Keratinocyte (primary cell): ENCODE data around the gene DTX3. TPM values are rescaled to one million over a fixed set of nuclear protein-coding genes. Genes with fewer than 3 reads are reported as not detected.

Experiments used
- DNase-seq: peaks from one replicate; pipeline ENCODE4 v3.0.0-alpha.2; 2011; ENCODE audit warnings: low read depth, missing footprints, low spot score
- FAIRE-seq: peaks from 2 replicates; lab custom pipeline; 2011; peaks lifted over from hg19 to GRCh38; lab: Jason Lieb, UNC
- H2AFZ ChIP-seq: 2 replicates; pipeline ENCODE4 v1.6.0; 2012; ENCODE audit warnings: low read length, control low read depth, inconsistent platforms; ENCODE audit not compliant: control insufficient read depth
- H3K27ac ChIP-seq: 2 replicates; pipeline ENCODE4 v1.5.1; 2011; ENCODE audit warnings: low read length; ENCODE audit not compliant: control insufficient read depth, insufficient read depth
- H3K27me3 ChIP-seq: 3 replicates; pipeline ENCODE4 v1.6.0; 2011; ENCODE audit warnings: low read length; ENCODE audit not compliant: control insufficient read depth, insufficient read depth; ENCODE audit errors: extremely low read depth
- H3K36me3 ChIP-seq, 2 experiments: 2 replicates in 1 of 2; 3 replicates in 1 of 2; pipeline ENCODE4 v1.5.1; 2011; ENCODE audit warnings: low read length in 2 of 2, mild to moderate bottlenecking in 1 of 2; ENCODE audit not compliant: control insufficient read depth in 2 of 2, insufficient read depth in 2 of 2; ENCODE audit errors: extremely low read depth in 1 of 2
- H3K4me1 ChIP-seq: 3 replicates; pipeline ENCODE4 v1.5.1; 2011; ENCODE audit warnings: low read length; ENCODE audit not compliant: control insufficient read depth, insufficient read depth; ENCODE audit errors: extremely low read depth
- H3K4me2 ChIP-seq: 3 replicates; pipeline ENCODE4 v1.6.0; 2011; ENCODE audit warnings: low read depth, low read length; ENCODE audit not compliant: control insufficient read depth, insufficient read depth; ENCODE audit errors: extremely low read depth
- H3K4me3 ChIP-seq, 3 experiments: fragments of 200-600 bp in 1 of 3; sonication (generic) in 1 of 3; 2 replicates in 2 of 3; 3 replicates in 1 of 3; pipeline ENCODE4 v1.5.1; 2011 to 2016; ENCODE audit warnings: low read length in 3 of 3, mild to moderate bottlenecking in 3 of 3, control low read depth in 2 of 3, inconsistent platforms in 1 of 3, low read depth in 1 of 3, mixed read lengths in 1 of 3, mixed run types in 1 of 3, moderate library complexity in 1 of 3; ENCODE audit not compliant: control insufficient read depth in 2 of 3, insufficient read depth in 2 of 3; ENCODE audit errors: extremely low read depth in 1 of 3
- H3K79me2 ChIP-seq: 2 replicates; pipeline ENCODE4 v1.6.0; 2012; ENCODE audit warnings: low read length; ENCODE audit not compliant: control insufficient read depth, insufficient read depth
- H3K9ac ChIP-seq: 3 replicates; pipeline ENCODE4 v1.6.0; 2011; ENCODE audit warnings: low read length; ENCODE audit not compliant: control insufficient read depth, insufficient read depth; ENCODE audit errors: extremely low read depth
- H3K9me1 ChIP-seq: 3 replicates; pipeline ENCODE4 v1.6.0; 2011; ENCODE audit warnings: low read length; ENCODE audit not compliant: control insufficient read depth, insufficient read depth; ENCODE audit errors: extremely low read depth
- H3K9me3 ChIP-seq: 2 replicates; pipeline ENCODE4 v1.5.1; 2012; ENCODE audit warnings: low read depth, low read length; ENCODE audit not compliant: control insufficient read depth
- H4K20me1 ChIP-seq: 3 replicates; pipeline ENCODE4 v1.6.0; 2011; ENCODE audit warnings: low read length; ENCODE audit not compliant: control insufficient read depth, insufficient read depth; ENCODE audit errors: extremely low read depth
- CTCF ChIP-seq, 3 experiments: IDR thresholded peaks in 1 of 3; conservative IDR thresholded peaks in 1 of 3; optimal IDR thresholded peaks in 1 of 3; 2 replicates in 2 of 3; 3 replicates in 1 of 3; pipeline versions ENCODE3 to v1.5.1; 2011; ENCODE audit warnings: low read length in 3 of 3, mild to moderate bottlenecking in 3 of 3, moderate library complexity in 2 of 3, control low read depth in 1 of 3, inconsistent platforms in 1 of 3; ENCODE audit not compliant: insufficient read depth in 2 of 3; ENCODE audit errors: extremely low read depth in 1 of 3
- EZH2 ChIP-seq: IDR thresholded peaks from one replicate; pipeline ENCODE4 v1.6.1; 2012; ENCODE audit warnings: inconsistent platforms, mild to moderate bottlenecking, low read length, moderate library complexity
- dilution Hi-C: fragments of 300-500 bp; cut with MboI; formaldehyde crosslinking; loops from one replicate; pipeline ENCODE4 v1.7.0; 2020; ENCODE audit warnings: low sequenced_read_pairs; ENCODE audit not compliant: extremely low pct_ligation_motif_present
- polyA plus RNA-seq, 5 experiments: library from polyadenylated mRNA; depleted of rRNA in 3 of 5; stranded (reverse) in 3 of 5; stranded (forward) in 1 of 5; unstranded in 1 of 5; fragments of >200 nt; gene quantifications; 1 replicate in 1 of 5; 2 replicates in 3 of 5; 3 replicates in 1 of 5; pipeline versions ENCODE4 v1.2.1 to v1.2.3, GENCODE V29; 2011 to 2012; ENCODE audit warnings: missing spikeins in 2 of 5, low read depth in 1 of 5, low replicate concordance in 1 of 5

DTX3 gene
- polyA plus RNA-seq, 1 donor (not counting 4 experiments of a cell fraction or from before 2014, with no cell fraction given): 2.6 TPM

- TF ChIP-seq CTCF (optimal IDR thresholded peaks at IDR 0.05 in 1 of 3, IDR thresholded peaks at IDR 0.05 in 1 of 3, conservative IDR thresholded peaks at IDR 0.05 in 1 of 3; ENCODE audit: extremely low read depth in 1 of 3, insufficient read depth in 2 of 3, low read length in 3 of 3) (no peak), EZH2 (no peak)
- no peaks in the 10 kb centered on the region for H3K9me3 ChIP-seq
- no peaks in the 10 kb centered on the region for H4K20me1 ChIP-seq
- H3K9me1 ChIP-seq: no peaks in the 10 kb centered on the region
- H3K27ac ChIP-seq: no peak overlapping the region
- H2AFZ ChIP-seq: no peak overlapping the region
- no peaks in the 10 kb centered on the region for H3K79me2 ChIP-seq
- H3K4me1 ChIP-seq: no peaks in the 10 kb centered on the region
- no peak overlapping the region for H3K4me3 ChIP-seq
- peaks cover 6% of the 10 kb centered on the region for H3K27me3 ChIP-seq
- FAIRE-seq: no peak
- dilution Hi-C loops: loop anchor here (10.0 to 25.0 kb wide), 2 partner anchors 59 to 161 kb away; partner anchors contain the start of genes AGAP2, B4GALNT1 and TSPAN31
- DNase-seq: no peak
- H3K9ac ChIP-seq: no peak overlapping the region
- no peaks in the 10 kb centered on the region for H3K36me3 ChIP-seq
- H3K4me2 ChIP-seq: no peak overlapping the region
Measured at GRCh38 chr12:57575771-57576612, 28.6 kb upstream of the DTX3 start.

GRCh38 chr12:57576613-57577160 lies 27.9 kb upstream of the DTX3 start:
- H3K4me1 ChIP-seq: no peaks in the 10 kb centered on the region
- no peaks in the 10 kb centered on the region for H3K79me2 ChIP-seq
- H3K4me2 ChIP-seq: no peak overlapping the region
- dilution Hi-C loops: loop anchor here (10.0 to 25.0 kb wide), 2 partner anchors 58 to 161 kb away; partner anchors contain the start of genes AGAP2, B4GALNT1 and TSPAN31
- TF ChIP-seq EZH2: no peak
- no peak for TF ChIP-seq CTCF (optimal IDR thresholded peaks at IDR 0.05 in 1 of 3, IDR thresholded peaks at IDR 0.05 in 1 of 3, conservative IDR thresholded peaks at IDR 0.05 in 1 of 3; ENCODE audit: extremely low read depth in 1 of 3, insufficient read depth in 2 of 3, low read length in 3 of 3)
- H3K9ac ChIP-seq: no peak overlapping the region
- no peaks in the 10 kb centered on the region for H3K9me3 ChIP-seq
- H3K4me3 ChIP-seq: no peak overlapping the region
- no peak for DNase-seq
- no peaks in the 10 kb centered on the region for H4K20me1 ChIP-seq
- peak; percentile 34 for FAIRE-seq
- H2AFZ ChIP-seq: no peak overlapping the region
- peaks cover 6% of the 10 kb centered on the region for H3K27me3 ChIP-seq
- H3K36me3 ChIP-seq: no peaks in the 10 kb centered on the region
- H3K27ac ChIP-seq: no peak overlapping the region
- H3K9me1 ChIP-seq: no peaks in the 10 kb centered on the region
